Fibroblast of villous mesenchyme (primary cell): Measurements from ENCODE around the gene HGS. TPM values are rescaled to one million over a fixed set of nuclear protein-coding genes. Genes with fewer than 3 reads are reported as not detected.

ENCODE experiments used
- DNase-seq: peaks from one replicate; pipeline ENCODE4 v3.0.0-alpha.2; 2010; ENCODE audit warnings: low read depth
- H3K4me3 ChIP-seq: 2 replicates; pipeline ENCODE4 v1.5.1; 2011; ENCODE audit warnings: low read depth, mild to moderate bottlenecking, low read length
- CTCF ChIP-seq: IDR thresholded peaks from 2 replicates; pipeline ENCODE4 v1.5.1; 2012; ENCODE audit warnings: low read depth, mild to moderate bottlenecking, low read length; ENCODE audit not compliant: insufficient read depth
- total RNA-seq: library from RNA; depleted of rRNA; stranded (reverse); fragments of >200 nt; gene quantifications from 2 replicates; pipeline ENCODE4 v1.2.3, GENCODE V29; 2012

The HGS gene
- total RNA-seq, 1 donor: 75.1 TPM

- DNase-seq: no peak
- peak; percentile 2 for TF ChIP-seq CTCF
- peak overlapping the region; percentile 66 for H3K4me3 ChIP-seq
Measured at GRCh38 chr17:81712468-81713003, 28.7 kb downstream of the HGS start.

- no peak for TF ChIP-seq CTCF
- no peak for DNase-seq
Measured at GRCh38 chr17:81713004-81713555, 29.3 kb downstream of the HGS start.

GRCh38 chr17:81713556-81714411 lies 30.0 kb downstream of the HGS start:
- no peak overlapping the region for H3K4me3 ChIP-seq
- TF ChIP-seq CTCF: no peak
- no peak for DNase-seq

More at GRCh38 chr17:81713004-81713555, 29.3 kb downstream of the HGS start:
- H3K4me3 ChIP-seq: peak overlapping the region; percentile 66

GRCh38 chr17:81714412-81715106 lies 30.7 kb downstream of the HGS start:
- TF ChIP-seq CTCF: no peak
- no peak overlapping the region for H3K4me3 ChIP-seq
- DNase-seq: no peak

- TF ChIP-seq CTCF: no peak
- DNase-seq: no peak
Measured at GRCh38 chr17:81715107-81715871, 31.5 kb downstream of the HGS start.

More at GRCh38 chr17:81715107-81715871, 31.5 kb downstream of the HGS start:
- H3K4me3 ChIP-seq: no peak overlapping the region
